ENCODE data around the gene BLZF1.

BLZF1 gene

DNA sequence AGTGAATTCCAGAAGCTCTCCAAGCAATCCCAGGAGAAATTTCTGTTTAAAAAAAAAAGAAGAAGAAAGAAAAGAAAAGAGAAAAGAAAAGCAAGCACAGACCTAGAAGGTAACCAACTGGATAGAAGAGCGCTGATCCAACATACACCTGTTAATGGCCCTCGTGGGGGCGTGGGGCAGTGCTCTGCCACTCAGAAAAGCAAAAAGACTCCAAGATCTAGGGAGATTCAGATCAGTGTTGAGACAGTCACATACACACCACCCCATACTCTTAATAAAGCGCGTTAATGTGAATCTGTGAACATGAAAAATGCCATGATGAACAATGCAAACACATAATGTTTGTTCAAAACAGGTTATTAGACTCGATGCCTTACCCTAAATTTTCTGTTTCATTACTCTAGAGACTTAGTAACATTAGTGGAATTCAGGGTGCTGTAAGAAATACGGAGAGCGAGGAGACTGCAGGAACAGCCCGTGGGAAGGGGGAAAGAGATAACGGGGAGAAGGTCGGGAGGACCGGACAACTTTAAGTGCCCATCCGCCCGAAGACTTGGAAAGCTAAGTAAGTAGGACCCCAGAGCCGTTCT lies 804 bp upstream of the BLZF1 start:
- peaks cover 2% of the 10 kb centered on the region for H3K4me1 ChIP-seq (ENCODE audit: control insufficient read depth, insufficient read depth, low read depth, low read length)
- peak overlapping the region; percentile 82 for H3K4me2 ChIP-seq (ENCODE audit: low read length, poor library complexity, severe bottlenecking)
- no peak overlapping the region for H3K23ac ChIP-seq (ENCODE audit: low read length in 2 of 2)
- H3K79me1 ChIP-seq (replicated peaks; ENCODE audit: low read length, poor library complexity, severe bottlenecking) = peaks cover 17% of the 10 kb centered on the region
- 24% methylated on average over 14 of the region's 15 CpGs for WGBS
- no peaks in the 10 kb centered on the region for H3K9me3 ChIP-seq (ENCODE audit: control insufficient read depth, low read length)
- H3K4me3 ChIP-seq (ENCODE audit: insufficient read depth in 1 of 2, low read depth in 1 of 2, low read length in 2 of 2) = peak overlapping the region; percentile 73 to 98
- H3K14ac ChIP-seq (ENCODE audit: low read length in 2 of 2) = no peak overlapping the region
- DNase-seq = no peak
- peak overlapping the region; percentile 66 for H4K8ac ChIP-seq (ENCODE audit: low read length)
- peak overlapping the region; percentile 98 for H3K9ac ChIP-seq (ENCODE audit: low read length)
- H2BK15ac ChIP-seq (ENCODE audit: low read depth, poor library complexity, severe bottlenecking) = no peak overlapping the region
- H3K27ac ChIP-seq (ENCODE audit: low read length, poor library complexity, severe bottlenecking) = peak overlapping the region; percentile 57
- peaks cover 0 to 25% of the 10 kb centered on the region in 2 experiments for H3K36me3 ChIP-seq (ENCODE audit: control insufficient read depth in 1 of 2, insufficient read depth in 2 of 2, low read depth in 1 of 2, low read length in 2 of 2)
- peak overlapping the region; percentile 5 to 18 for H3K18ac ChIP-seq (ENCODE audit: low read depth in 1 of 2, low read length in 2 of 2)
- no peak overlapping the region for H4K91ac ChIP-seq (ENCODE audit: low read length)
- peak overlapping the region; percentile 6 to 21 for H2BK12ac ChIP-seq (ENCODE audit: low read length in 2 of 2)
- no peaks in the 10 kb centered on the region for H3K27me3 ChIP-seq (ENCODE audit: control insufficient read depth in 1 of 2, insufficient read depth in 1 of 2, low read length in 2 of 2)
- H2BK5ac ChIP-seq (ENCODE audit: low read depth, low read length, poor library complexity, severe bottlenecking) = no peak overlapping the region
- H2AFZ ChIP-seq (ENCODE audit: low read depth, low read length) = peak overlapping the region; percentile 15
- no peak overlapping the region for H2AK5ac ChIP-seq (ENCODE audit: low read length, severe bottlenecking)
- H2BK120ac ChIP-seq (ENCODE audit: low read depth, low read length) = no peak overlapping the region
- no peak overlapping the region for H3K4ac ChIP-seq (ENCODE audit: low read depth in 1 of 2, low read length in 2 of 2)

DNA sequence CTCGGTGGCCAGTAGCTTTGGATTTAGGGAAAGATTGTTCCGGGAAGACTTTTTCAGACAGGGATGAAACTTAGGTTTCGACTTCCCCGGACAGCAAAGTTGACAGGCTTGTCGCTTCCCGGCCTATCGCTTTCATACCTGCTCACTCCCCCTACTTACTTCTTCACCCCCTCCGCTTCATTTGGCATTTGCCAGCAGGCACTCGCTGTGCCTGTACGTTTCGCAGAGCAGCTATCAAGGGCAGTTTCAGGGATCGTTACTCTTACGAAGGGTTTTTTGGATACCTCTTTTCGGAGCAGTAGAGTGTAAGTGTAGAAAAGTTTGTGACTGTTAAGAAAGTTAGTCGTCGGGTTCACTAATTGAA lies 393 bp downstream of the BLZF1 start:
- no peak for DNase-seq
- Histone ChIP-seq H4K91ac (ENCODE audit: low read length) (no peak overlapping the region), H3K36me3 (ENCODE audit: control insufficient read depth in 1 of 2, insufficient read depth in 2 of 2, low read depth in 1 of 2, low read length in 2 of 2) (peaks cover 0 to 37% of the 10 kb centered on the region in 2 experiments), H3K14ac (ENCODE audit: low read length in 2 of 2) (no peak overlapping the region), H2BK12ac (ENCODE audit: low read length in 2 of 2) (no peak overlapping the region), H3K79me1 (replicated peaks; ENCODE audit: low read length, poor library complexity, severe bottlenecking) (peaks cover 17% of the 10 kb centered on the region), H3K4ac (ENCODE audit: low read depth in 1 of 2, low read length in 2 of 2) (peak overlapping the region in 1 of 2 experiments; percentile 46), H3K23ac (ENCODE audit: low read length in 2 of 2) (peak overlapping the region in 1 of 2 experiments; percentile 50), H2AK5ac (ENCODE audit: low read length, severe bottlenecking) (no peak overlapping the region), H3K9ac (ENCODE audit: low read length) (peak overlapping the region; percentile 98), H2BK120ac (ENCODE audit: low read depth, low read length) (no peak overlapping the region), H3K18ac (ENCODE audit: low read depth in 1 of 2, low read length in 2 of 2) (peak overlapping the region in 1 of 2 experiments; percentile 34), H3K27me3 (ENCODE audit: control insufficient read depth in 1 of 2, insufficient read depth in 1 of 2, low read length in 2 of 2) (no peaks in the 10 kb centered on the region), H3K4me1 (ENCODE audit: control insufficient read depth, insufficient read depth, low read depth, low read length) (peaks cover 2% of the 10 kb centered on the region), H2AFZ (ENCODE audit: low read depth, low read length) (no peak overlapping the region), H2BK5ac (ENCODE audit: low read depth, low read length, poor library complexity, severe bottlenecking) (peak overlapping the region; percentile 44), H3K4me2 (ENCODE audit: low read length, poor library complexity, severe bottlenecking) (peak overlapping the region; percentile 60), H2BK15ac (ENCODE audit: low read depth, poor library complexity, severe bottlenecking) (no peak overlapping the region), H3K9me3 (ENCODE audit: control insufficient read depth, low read length) (no peaks in the 10 kb centered on the region), H3K27ac (ENCODE audit: low read length, poor library complexity, severe bottlenecking) (peak overlapping the region; percentile 98), H4K8ac (ENCODE audit: low read length) (no peak overlapping the region), H3K4me3 (ENCODE audit: insufficient read depth in 1 of 2, low read depth in 1 of 2, low read length in 2 of 2) (peak overlapping the region; percentile 61 to 98)
- WGBS = under 1% methylated on average over 16 of the region's 16 CpGs

DNA sequence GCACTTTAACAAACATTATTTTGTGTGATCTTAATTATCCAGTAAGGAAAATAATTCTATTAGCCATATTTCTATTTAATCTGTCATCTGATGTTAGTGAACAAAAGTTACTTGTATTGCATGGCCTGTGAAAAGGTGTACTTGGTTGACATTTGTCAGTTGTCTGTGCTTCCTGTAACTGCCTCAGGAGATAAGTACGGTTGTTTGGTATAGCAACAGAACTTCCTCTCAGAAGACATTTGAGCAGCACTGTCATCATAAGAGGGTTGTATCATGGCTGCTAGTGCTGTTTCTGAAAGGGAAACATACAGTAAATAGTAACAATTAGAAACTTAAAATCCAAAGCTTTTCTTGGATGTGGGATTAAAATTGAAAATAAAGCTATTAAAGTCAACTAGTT lies 3.4 kb downstream of the BLZF1 start:
- WGBS = 100% methylated on average over 1 of the region's 1 CpG

DNA sequence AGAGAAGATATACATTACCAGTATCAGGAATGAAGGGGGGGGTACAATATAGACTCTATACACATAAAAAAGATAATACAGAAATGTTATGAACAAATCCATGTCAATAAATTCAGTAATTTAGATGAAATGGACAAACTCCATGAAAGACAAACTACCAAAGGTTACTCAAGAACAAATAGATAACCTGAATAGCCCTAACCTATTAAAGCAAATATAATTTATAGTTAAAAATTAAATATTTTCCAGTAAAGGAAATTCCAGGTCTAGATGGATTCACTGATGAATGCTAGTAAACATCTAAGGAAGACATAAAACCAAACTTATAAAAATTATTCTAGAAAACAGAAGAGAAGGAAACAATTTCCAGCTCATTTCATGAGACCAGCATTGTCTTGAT lies 13.2 kb downstream of the BLZF1 start:
- Histone ChIP-seq H3K27me3 (ENCODE audit: control insufficient read depth in 1 of 2, insufficient read depth in 1 of 2, low read length in 2 of 2) (no peaks in the 10 kb centered on the region), H2BK15ac (ENCODE audit: low read depth, poor library complexity, severe bottlenecking) (no peak overlapping the region), H3K9me3 (ENCODE audit: control insufficient read depth, low read length) (no peaks in the 10 kb centered on the region), H3K4me1 (ENCODE audit: control insufficient read depth, insufficient read depth, low read depth, low read length) (no peaks in the 10 kb centered on the region), H3K36me3 (ENCODE audit: control insufficient read depth in 1 of 2, insufficient read depth in 2 of 2, low read depth in 1 of 2, low read length in 2 of 2) (peaks cover 2 to 96% of the 10 kb centered on the region in 2 experiments), H3K9ac (ENCODE audit: low read length) (no peak overlapping the region), H4K91ac (ENCODE audit: low read length) (no peak overlapping the region), H2AK5ac (ENCODE audit: low read length, severe bottlenecking) (no peak overlapping the region), H2BK120ac (ENCODE audit: low read depth, low read length) (no peak overlapping the region), H3K79me1 (replicated peaks; ENCODE audit: low read length, poor library complexity, severe bottlenecking) (peaks cover 15% of the 10 kb centered on the region), H3K4me3 (ENCODE audit: insufficient read depth in 1 of 2, low read depth in 1 of 2, low read length in 2 of 2) (no peak overlapping the region), H4K8ac (ENCODE audit: low read length) (no peak overlapping the region), H3K14ac (ENCODE audit: low read length in 2 of 2) (no peak overlapping the region), H3K4me2 (ENCODE audit: low read length, poor library complexity, severe bottlenecking) (no peak overlapping the region), H3K18ac (ENCODE audit: low read depth in 1 of 2, low read length in 2 of 2) (no peak overlapping the region), H2BK12ac (ENCODE audit: low read length in 2 of 2) (no peak overlapping the region), H2BK5ac (ENCODE audit: low read depth, low read length, poor library complexity, severe bottlenecking) (peak overlapping the region; percentile 79), H3K27ac (ENCODE audit: low read length, poor library complexity, severe bottlenecking) (no peak overlapping the region), H3K23ac (ENCODE audit: low read length in 2 of 2) (no peak overlapping the region), H3K4ac (ENCODE audit: low read depth in 1 of 2, low read length in 2 of 2) (no peak overlapping the region), H2AFZ (ENCODE audit: low read depth, low read length) (no peak overlapping the region)
- DNase-seq = no peak

More for the DNA sequence above, 3.4 kb downstream of the BLZF1 start:
- no peaks in the 10 kb centered on the region for H3K4me1 ChIP-seq (ENCODE audit: control insufficient read depth, insufficient read depth, low read depth, low read length)
- no peak overlapping the region for H3K18ac ChIP-seq (ENCODE audit: low read depth in 1 of 2, low read length in 2 of 2)
- H2AK5ac ChIP-seq (ENCODE audit: low read length, severe bottlenecking) = no peak overlapping the region
- no peak overlapping the region for H2BK15ac ChIP-seq (ENCODE audit: low read depth, poor library complexity, severe bottlenecking)
- H3K14ac ChIP-seq (ENCODE audit: low read length in 2 of 2) = no peak overlapping the region
- no peak overlapping the region for H2AFZ ChIP-seq (ENCODE audit: low read depth, low read length)
- H3K4ac ChIP-seq (ENCODE audit: low read depth in 1 of 2, low read length in 2 of 2) = no peak overlapping the region
- DNase-seq = no peak
- peaks cover 0 to 56% of the 10 kb centered on the region in 2 experiments for H3K36me3 ChIP-seq (ENCODE audit: control insufficient read depth in 1 of 2, insufficient read depth in 2 of 2, low read depth in 1 of 2, low read length in 2 of 2)
- no peak overlapping the region for H3K4me3 ChIP-seq (ENCODE audit: insufficient read depth in 1 of 2, low read depth in 1 of 2, low read length in 2 of 2)
- H3K9ac ChIP-seq (ENCODE audit: low read length) = no peak overlapping the region
- H3K9me3 ChIP-seq (ENCODE audit: control insufficient read depth, low read length) = no peaks in the 10 kb centered on the region
- no peak overlapping the region for H3K27ac ChIP-seq (ENCODE audit: low read length, poor library complexity, severe bottlenecking)
- H4K8ac ChIP-seq (ENCODE audit: low read length) = no peak overlapping the region
- no peak overlapping the region for H3K23ac ChIP-seq (ENCODE audit: low read length in 2 of 2)
- no peak overlapping the region for H3K4me2 ChIP-seq (ENCODE audit: low read length, poor library complexity, severe bottlenecking)
- H2BK12ac ChIP-seq (ENCODE audit: low read length in 2 of 2) = no peak overlapping the region
- no peaks in the 10 kb centered on the region for H3K27me3 ChIP-seq (ENCODE audit: control insufficient read depth in 1 of 2, insufficient read depth in 1 of 2, low read length in 2 of 2)
- H2BK120ac ChIP-seq (ENCODE audit: low read depth, low read length) = no peak overlapping the region
- H3K79me1 ChIP-seq (replicated peaks; ENCODE audit: low read length, poor library complexity, severe bottlenecking) = peaks cover 8% of the 10 kb centered on the region
- no peak overlapping the region for H4K91ac ChIP-seq (ENCODE audit: low read length)
- H2BK5ac ChIP-seq (ENCODE audit: low read depth, low read length, poor library complexity, severe bottlenecking) = no peak overlapping the region

Measured in mesenchymal stem cell (in vitro differentiated cells and primary cell).